GM18520 (cell line): ENCODE results near the gene AGRN.
"Not testable (repeated sequence)": the region's sequence is repeated elsewhere in the genome, so short reads cannot be mapped to it uniquely, and the experiment has no call there.

ENCODE experiments used
- ATAC-seq: cut with Tn5 transposase; IDR thresholded peaks from one replicate; pipeline ENCODE4 v1.9.1; 2021; ENCODE audit not compliant: unreplicated experiment

AGRN gene

GRCh38 chr1:1020000-1020404 is at the start of gene AGRN:
TSS of gene AGRN (plus strand) at chr1:1020120. CDS start at chr1:1020173, 53 bp downstream.
- peak; percentile 21 for ATAC-seq

- no peak for ATAC-seq
These were observed 49.5 kb upstream of the AGRN start for GRCh38 chr1:970242-970972.

- ATAC-seq: no peak
These were observed 48.8 kb upstream of the AGRN start for GRCh38 chr1:970973-971730.

GRCh38 chr1:971751-972506 is 48.0 kb upstream of the AGRN start:
- ATAC-seq: no peak

DNA sequence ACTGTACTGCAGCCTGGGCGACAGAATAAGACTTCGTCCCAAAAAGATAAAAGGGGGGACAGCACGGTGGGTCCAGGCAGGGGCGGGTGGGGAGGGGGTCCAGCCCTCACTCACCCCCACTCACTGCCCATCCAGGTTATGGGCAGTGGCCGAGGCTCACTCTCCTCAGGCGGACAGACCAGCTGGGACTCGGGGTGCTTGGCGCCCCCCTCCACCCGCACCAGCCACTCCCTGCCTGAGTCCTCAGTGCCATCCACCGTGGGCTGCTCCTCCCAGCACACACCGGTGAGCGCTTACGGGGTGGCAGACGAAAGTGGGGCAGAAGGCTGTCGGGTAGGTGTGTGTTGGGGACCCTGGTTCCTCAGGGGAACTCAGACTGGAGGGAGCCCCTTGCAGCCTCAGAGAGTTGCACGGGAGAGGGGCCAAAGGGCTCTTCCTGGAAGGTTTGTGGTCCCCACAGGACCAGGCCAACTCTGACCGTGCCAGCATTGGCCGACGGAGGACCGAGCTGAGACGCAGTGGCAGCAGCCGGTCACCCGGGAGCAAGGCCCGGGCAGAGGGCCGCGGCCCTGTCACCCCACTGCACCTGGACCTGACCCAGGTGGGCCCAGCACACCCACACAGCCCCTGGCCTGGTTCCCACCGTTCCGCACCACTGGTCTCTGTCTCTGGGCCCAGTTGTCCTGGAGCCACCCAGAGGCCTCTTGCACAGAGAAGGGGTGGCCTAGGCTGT is 47.0 kb upstream of the AGRN start:
- ATAC-seq: no peak

GRCh38 chr1:973459-974292 is 46.2 kb upstream of the AGRN start:
- ATAC-seq: no peak

DNA sequence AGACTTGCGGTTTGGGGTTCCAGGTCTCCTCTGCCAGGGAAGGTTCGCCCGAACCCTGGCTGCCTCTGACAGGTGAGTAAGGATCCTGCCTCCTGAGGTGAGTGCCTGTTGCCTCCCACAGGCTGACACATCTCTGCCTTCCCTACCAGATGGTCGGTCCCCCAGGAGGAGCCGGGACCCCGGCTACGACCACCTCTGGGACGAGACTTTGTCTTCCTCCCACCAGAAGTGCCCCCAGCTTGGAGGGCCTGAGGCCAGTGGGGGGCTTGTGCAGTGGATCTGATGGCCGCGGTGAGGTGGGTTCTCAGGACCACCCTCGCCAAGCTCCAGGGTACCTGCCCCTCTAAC is 45.7 kb upstream of the AGRN start:
- ATAC-seq: no peak

DNA sequence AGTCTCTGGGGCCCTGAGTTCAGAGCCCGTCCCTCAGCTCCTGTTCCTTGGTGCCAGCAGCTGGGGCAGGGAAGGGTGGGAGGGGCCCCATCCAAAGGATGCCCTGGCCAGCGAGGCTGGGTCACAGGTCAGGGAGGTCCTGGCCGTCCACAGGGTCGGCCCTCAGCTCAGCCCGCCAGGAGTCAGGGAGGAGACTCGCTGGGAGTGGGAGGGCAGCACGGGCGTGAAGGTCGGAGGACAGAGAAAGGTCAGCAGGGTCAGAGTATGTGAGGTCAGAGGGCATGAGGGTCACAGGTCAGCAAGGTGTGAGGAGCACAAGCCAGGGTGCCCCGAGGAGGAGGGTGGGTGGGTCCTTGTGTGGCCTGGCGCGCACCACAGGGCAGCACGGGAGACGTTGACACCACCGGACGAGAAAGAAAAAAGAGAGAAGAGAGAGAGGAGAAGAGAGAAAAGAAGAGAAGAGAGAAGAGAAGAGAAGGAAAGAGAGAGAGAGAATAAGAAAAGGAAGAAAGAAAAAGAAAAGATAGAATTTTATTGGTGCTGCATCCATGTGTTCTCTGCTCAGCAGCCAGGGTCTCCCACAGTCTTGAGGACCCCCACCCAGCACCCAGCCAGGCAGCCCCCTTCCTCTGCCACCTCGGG is 45.1 kb upstream of the AGRN start:
- ATAC-seq: no peak

DNA sequence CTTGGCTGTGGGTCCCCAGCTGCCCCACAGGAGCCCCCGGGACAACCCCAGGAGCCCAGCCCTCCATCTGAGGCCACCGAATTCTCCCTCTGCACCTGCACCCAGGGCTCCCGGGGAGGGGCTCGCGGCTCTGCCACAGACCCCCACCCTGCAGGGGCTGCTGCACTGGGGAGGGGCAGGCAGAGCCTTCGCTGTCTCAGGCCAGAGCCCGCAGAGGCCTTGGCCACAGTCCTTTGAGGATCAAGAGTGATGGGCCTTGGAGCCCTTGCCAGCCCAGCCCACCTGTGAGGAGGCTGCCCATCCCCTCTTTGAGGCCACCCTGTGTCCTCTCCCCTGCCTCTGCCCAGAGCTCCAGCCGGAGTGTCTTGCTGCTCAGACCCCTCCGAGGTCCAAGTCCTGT is 44.6 kb upstream of the AGRN start:
- ATAC-seq: no peak

- ATAC-seq: peak; percentile 64
These were observed 43.8 kb upstream of the AGRN start for GRCh38 chr1:975896-976683.

GRCh38 chr1:976791-977190 is 43.1 kb upstream of the AGRN start:
- not testable (repeated sequence) for ATAC-seq

DNA sequence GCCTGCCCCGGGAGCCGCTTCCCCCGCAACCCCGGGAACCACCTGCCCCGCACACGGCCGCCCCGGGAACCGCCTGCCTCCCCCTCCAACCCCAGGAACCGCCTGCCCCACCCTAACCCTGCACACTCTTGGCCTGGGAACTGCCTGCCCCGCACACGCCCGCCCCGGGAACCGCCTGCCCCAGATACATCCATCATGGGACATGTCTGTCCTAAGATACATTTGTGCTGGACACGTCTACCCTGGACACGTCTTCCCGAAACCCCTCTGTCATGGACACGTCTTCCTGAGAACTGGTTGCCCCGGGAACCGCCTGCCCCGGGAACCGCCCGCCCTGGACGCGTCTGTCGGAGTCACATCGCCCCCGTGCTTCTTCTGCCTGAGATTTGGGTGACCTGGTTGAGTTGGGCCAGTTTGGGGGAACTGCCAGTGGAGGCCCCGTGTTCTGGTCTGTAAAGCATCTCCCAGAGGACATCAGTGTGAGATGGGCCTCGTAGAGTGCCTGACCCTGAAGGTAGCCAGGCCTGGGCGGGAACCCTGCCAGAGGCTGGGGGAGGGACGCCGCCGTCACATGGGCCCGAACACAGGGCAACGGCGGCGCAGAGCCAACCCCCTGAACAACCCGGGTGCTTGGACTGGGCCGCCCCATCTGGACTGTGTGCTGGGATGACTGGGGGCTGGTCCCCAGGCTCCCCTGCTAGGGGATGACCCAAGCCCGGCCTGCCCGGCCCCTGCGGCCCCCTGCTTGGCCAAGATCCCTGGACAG is 41.7 kb upstream of the AGRN start:
- ATAC-seq: no peak

- ATAC-seq: no peak
These were observed 40.8 kb upstream of the AGRN start for GRCh38 chr1:978835-979743.

DNA sequence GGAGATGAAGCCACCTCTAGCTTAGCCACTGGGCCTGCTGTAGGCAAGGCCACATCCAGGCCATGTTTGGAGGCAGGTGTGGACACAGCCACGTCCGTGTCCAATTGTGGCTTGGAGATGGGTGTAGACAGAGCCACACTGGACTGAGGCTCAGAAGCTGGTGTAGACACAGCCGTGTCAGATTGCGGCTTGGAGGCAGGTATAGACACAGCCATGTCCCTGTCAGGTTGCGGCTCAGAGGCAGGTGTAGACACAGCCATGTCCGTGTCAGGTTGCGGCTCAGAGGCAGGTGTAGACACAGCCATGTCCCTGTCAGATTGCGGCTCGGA is 40.2 kb upstream of the AGRN start:
- ATAC-seq: no peak

- no peak for ATAC-seq
These were observed 39.8 kb upstream of the AGRN start for GRCh38 chr1:980137-980571.

DNA sequence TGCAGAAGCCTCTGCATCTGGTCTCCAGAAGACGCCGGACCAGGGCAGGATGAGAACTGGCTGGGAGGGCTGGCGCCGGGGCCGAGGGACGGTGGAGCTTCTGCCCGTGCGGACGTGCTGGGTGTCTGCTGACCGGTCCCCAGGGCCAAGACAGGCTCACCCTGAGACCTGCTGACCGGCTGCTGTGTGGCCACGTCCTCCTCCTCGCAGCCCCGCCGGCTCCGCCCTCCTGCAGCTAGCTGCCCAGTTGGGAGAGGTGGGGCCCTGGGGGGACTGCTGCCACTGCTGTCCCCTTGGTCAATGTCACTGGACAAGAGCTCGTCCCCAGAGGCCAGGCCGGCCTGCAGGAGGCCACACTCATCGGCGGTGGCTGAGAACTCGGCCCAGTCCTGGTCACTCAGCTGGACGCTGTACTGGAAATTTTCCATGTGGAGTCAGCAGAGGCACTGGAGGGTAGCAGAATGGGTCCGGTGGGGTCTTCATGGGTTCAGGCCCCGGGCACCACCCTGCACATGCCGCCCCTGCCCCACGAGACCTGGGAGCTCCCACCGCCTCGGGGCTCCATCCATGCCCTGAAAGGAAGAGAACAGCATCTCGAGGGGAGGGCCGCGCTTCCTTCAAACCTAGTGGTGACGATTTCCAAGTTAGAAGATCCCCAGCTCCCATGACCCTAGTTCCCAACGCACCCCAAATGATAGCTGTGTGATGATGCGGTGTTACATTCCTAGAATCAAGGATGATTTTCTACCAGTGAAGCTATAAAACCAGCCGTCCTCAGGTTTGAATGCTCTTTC is 39.1 kb upstream of the AGRN start:
- ATAC-seq: no peak
